Parathyroid adenoma (tissue), 2 donors: ENCODE measurements around the gene PALLD.
A peak's percentile ranks its signal among the peaks of the same experiment; 100 is the strongest.

ENCODE experiments used
- H2AFZ ChIP-seq: fragments of 300-600 bp; sonication (generic); one replicate; pipeline ENCODE4 v1.7.0; 2017; ENCODE audit warnings: antibody characterized with exemption, mild to moderate bottlenecking
- H3K27ac ChIP-seq: fragments of 300-600 bp; sonication (generic); one replicate; pipeline ENCODE4 v1.7.0; 2017
- H3K27me3 ChIP-seq: fragments of 300-600 bp; sonication (generic); one replicate; pipeline ENCODE4 v1.7.0; 2017; ENCODE audit warnings: low read length; ENCODE audit not compliant: control insufficient read depth, insufficient read depth
- H3K36me3 ChIP-seq: fragments of 300-600 bp; sonication (generic); one replicate; pipeline ENCODE4 v1.7.0; 2017; ENCODE audit warnings: low read length; ENCODE audit not compliant: control insufficient read depth, insufficient read depth
- H3K4me1 ChIP-seq: fragments of 300-600 bp; sonication (generic); one replicate; pipeline ENCODE4 v1.7.0; 2017; ENCODE audit warnings: control low read depth
- H3K4me2 ChIP-seq: fragments of 300-600 bp; sonication (generic); one replicate; pipeline ENCODE4 v1.7.0; 2017; ENCODE audit warnings: low read length
- H3K4me3 ChIP-seq: fragments of 300-600 bp; sonication (generic); one replicate; pipeline ENCODE4 v1.7.0; 2017; ENCODE audit warnings: low read depth, low read length
- H3K79me2 ChIP-seq: fragments of 300-600 bp; sonication (generic); one replicate; pipeline ENCODE4 v1.7.0; 2017; ENCODE audit warnings: control low read depth
- H3K9ac ChIP-seq: fragments of 300-600 bp; sonication (generic); one replicate; pipeline ENCODE4 v1.7.0; 2017; ENCODE audit warnings: mild to moderate bottlenecking
- H3K9me3 ChIP-seq: fragments of 300-600 bp; sonication (generic); one replicate; pipeline ENCODE4 v1.7.0; 2017; ENCODE audit warnings: low read length; ENCODE audit not compliant: control insufficient read depth
- CTCF ChIP-seq: fragments of 300-600 bp; sonication (generic); IDR thresholded peaks from one replicate; pipeline ENCODE4 v1.7.0; 2017; ENCODE audit warnings: antibody characterized with exemption, mild to moderate bottlenecking
- donor health status: primary hyperparathyroidism.

PALLD gene

GRCh38 chr4:168731006-168731636 is 234.3 kb downstream of the PALLD start:
- Histone ChIP-seq H3K27me3 (no peaks in the 10 kb centered on the region), H3K36me3 (no peaks in the 10 kb centered on the region), H3K9ac (no peak overlapping the region), H3K9me3 (no peaks in the 10 kb centered on the region), H3K4me3 (no peak overlapping the region), H2AFZ (no peak overlapping the region), H3K27ac (no peak overlapping the region), H3K4me1 (peaks cover 23% of the 10 kb centered on the region), H3K79me2 (peaks cover 12% of the 10 kb centered on the region), H3K4me2 (peak overlapping the region; percentile 39)
- no peak for TF ChIP-seq CTCF

- Histone ChIP-seq H3K79me2 (peaks cover 11% of the 10 kb centered on the region), H3K27me3 (no peaks in the 10 kb centered on the region), H3K4me3 (no peak overlapping the region), H3K4me1 (peaks cover 26% of the 10 kb centered on the region), H3K9me3 (no peaks in the 10 kb centered on the region), H3K9ac (no peak overlapping the region), H3K36me3 (no peaks in the 10 kb centered on the region), H3K4me2 (no peak overlapping the region), H3K27ac (no peak overlapping the region), H2AFZ (no peak overlapping the region)
- no peak for TF ChIP-seq CTCF
Measured at GRCh38 chr4:168731706-168732414, 235.0 kb downstream of the PALLD start.

GRCh38 chr4:168732714-168733113 is 235.9 kb downstream of the PALLD start:
- Histone ChIP-seq H3K9ac (no peak overlapping the region), H3K27ac (no peak overlapping the region), H3K79me2 (peaks cover 7% of the 10 kb centered on the region), H3K9me3 (no peaks in the 10 kb centered on the region), H3K4me3 (no peak overlapping the region), H3K4me2 (no peak overlapping the region), H3K4me1 (peaks cover 26% of the 10 kb centered on the region), H3K36me3 (no peaks in the 10 kb centered on the region), H2AFZ (no peak overlapping the region), H3K27me3 (no peaks in the 10 kb centered on the region)
- TF ChIP-seq CTCF, result no peak

GRCh38 chr4:168734703-168735678 is 238.1 kb downstream of the PALLD start:
- Histone ChIP-seq H3K4me3 (no peak overlapping the region), H3K36me3 (no peaks in the 10 kb centered on the region), H3K4me2 (no peak overlapping the region), H3K27me3 (no peaks in the 10 kb centered on the region), H3K9ac (no peak overlapping the region), H3K27ac (peak overlapping the region; percentile 36), H3K9me3 (no peaks in the 10 kb centered on the region), H2AFZ (no peak overlapping the region), H3K79me2 (no peaks in the 10 kb centered on the region), H3K4me1 (peaks cover 26% of the 10 kb centered on the region)
- no peak for TF ChIP-seq CTCF
